ENCODE measurements around the gene MOB1A. TPM values are rescaled to one million over a fixed set of nuclear protein-coding genes. Genes with fewer than 3 reads are reported as not detected.
"Not testable (repeated sequence)": the region's sequence is repeated elsewhere in the genome, so short reads cannot be mapped to it uniquely, and the experiment has no call there.

Gene MOB1A
- total RNA-seq, 1 experiment from 2014 or later: 88.2 TPM

- Mint-ChIP-seq H3K27me3 (ENCODE audit: low read depth) (no peaks in the 10 kb centered on the region; the same call in none of the 2 replicates), H3K27ac (peak overlapping the region; percentile 98), H3K4me1 (peaks cover 30% of the 10 kb centered on the region), H3K9me3 (peaks cover 6% of the 10 kb centered on the region; the same call in 1 of the 2 replicates), H3K4me3 (no peak overlapping the region), H3K36me3 (no peaks in the 10 kb centered on the region)
- DNase-seq (ENCODE audit: low spot score) (peak; percentile 27), ATAC-seq (peak; percentile 76)
- POLR2A ChIA-PET: interaction anchor here (1.0 to 3.1 kb wide), 4 partner anchors 8 to 19 kb away, joined by 3 to 14 read pairs (median 4); partner anchors contain the start of genes MOB1A and MTHFD2
- CTCF ChIA-PET: interaction anchor here (0.7 to 1.7 kb wide), 6 partner anchors 10 to 62 kb away, joined by 3 to 9 read pairs (median 4); partner anchors contain the start of gene MOB1A
- TF ChIP-seq, protein P1, sequence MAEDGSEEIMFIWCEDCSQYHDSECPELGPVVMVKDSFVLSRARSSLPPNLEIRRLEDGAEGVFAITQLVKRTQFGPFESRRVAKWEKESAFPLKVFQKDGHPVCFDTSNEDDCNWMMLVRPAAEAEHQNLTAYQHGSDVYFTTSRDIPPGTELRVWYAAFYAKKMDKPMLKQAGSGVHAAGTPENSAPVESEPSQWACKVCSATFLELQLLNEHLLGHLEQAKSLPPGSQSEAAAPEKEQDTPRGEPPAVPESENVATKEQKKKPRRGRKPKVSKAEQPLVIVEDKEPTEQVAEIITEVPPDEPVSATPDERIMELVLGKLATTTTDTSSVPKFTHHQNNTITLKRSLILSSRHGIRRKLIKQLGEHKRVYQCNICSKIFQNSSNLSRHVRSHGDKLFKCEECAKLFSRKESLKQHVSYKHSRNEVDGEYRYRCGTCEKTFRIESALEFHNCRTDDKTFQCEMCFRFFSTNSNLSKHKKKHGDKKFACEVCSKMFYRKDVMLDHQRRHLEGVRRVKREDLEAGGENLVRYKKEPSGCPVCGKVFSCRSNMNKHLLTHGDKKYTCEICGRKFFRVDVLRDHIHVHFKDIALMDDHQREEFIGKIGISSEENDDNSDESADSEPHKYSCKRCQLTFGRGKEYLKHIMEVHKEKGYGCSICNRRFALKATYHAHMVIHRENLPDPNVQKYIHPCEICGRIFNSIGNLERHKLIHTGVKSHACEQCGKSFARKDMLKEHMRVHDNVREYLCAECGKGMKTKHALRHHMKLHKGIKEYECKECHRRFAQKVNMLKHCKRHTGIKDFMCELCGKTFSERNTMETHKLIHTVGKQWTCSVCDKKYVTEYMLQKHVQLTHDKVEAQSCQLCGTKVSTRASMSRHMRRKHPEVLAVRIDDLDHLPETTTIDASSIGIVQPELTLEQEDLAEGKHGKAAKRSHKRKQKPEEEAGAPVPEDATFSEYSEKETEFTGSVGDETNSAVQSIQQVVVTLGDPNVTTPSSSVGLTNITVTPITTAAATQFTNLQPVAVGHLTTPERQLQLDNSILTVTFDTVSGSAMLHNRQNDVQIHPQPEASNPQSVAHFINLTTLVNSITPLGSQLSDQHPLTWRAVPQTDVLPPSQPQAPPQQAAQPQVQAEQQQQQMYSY (CRISPR knock-in tag; IDR thresholded peaks at IDR 0.05): peak; percentile 48; the same call in 1 of the 2 replicates
- 0 out of 2 replicates have a peak, but pooled peaks have one; percentile 23 for TF ChIP-seq CREB1 (CRISPR knock-in tag; IDR thresholded peaks at IDR 0.05)
- TF ChIP-seq JAZF1 (CRISPR knock-in tag; IDR thresholded peaks at IDR 0.05): no peak
- no peak for TF ChIP-seq TEAD4 (CRISPR knock-in tag; IDR thresholded peaks at IDR 0.05)
- TF ChIP-seq, protein P2, sequence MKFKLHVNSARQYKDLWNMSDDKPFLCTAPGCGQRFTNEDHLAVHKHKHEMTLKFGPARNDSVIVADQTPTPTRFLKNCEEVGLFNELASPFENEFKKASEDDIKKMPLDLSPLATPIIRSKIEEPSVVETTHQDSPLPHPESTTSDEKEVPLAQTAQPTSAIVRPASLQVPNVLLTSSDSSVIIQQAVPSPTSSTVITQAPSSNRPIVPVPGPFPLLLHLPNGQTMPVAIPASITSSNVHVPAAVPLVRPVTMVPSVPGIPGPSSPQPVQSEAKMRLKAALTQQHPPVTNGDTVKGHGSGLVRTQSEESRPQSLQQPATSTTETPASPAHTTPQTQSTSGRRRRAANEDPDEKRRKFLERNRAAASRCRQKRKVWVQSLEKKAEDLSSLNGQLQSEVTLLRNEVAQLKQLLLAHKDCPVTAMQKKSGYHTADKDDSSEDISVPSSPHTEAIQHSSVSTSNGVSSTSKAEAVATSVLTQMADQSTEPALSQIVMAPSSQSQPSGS (CRISPR knock-in tag; IDR thresholded peaks at IDR 0.05; ENCODE audit: borderline replicate concordance, low read depth): no peak
- peak; percentile 94 for TF ChIP-seq ZNF121 (CRISPR knock-in tag; IDR thresholded peaks at IDR 0.05)
Measured at GRCh38 chr2:74188018-74188601, 9.4 kb upstream of the MOB1A start.

DNA sequence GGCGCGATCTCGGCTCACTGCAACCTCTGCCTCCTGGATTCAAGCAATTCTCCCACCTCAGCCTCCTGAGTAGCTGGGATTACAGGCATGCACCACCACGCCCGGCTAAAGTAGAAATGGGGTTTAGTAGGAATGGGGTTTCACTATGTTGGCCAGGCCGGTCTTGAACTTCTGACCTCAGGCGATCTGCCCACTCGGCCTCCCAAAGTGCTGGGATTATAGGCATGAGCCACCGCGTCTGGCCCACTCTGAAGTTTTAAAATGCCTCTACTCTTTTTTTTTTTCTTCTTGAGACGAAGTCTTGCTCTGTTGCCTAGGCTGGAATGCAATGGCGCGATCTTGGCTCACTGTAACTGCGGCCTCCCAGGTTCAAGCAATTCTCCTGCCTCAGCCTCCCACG is 8.0 kb upstream of the MOB1A start:
- H3K27me3 Mint-ChIP-seq (ENCODE audit: low read depth); H3K36me3 Mint-ChIP-seq; H3K27ac Mint-ChIP-seq; ATAC-seq; DNase-seq (ENCODE audit: low spot score); H3K4me3 Mint-ChIP-seq; CTCF ChIA-PET; H3K9me3 Mint-ChIP-seq: not testable (repeated sequence)
- POLR2A ChIA-PET: interaction anchor here (3.1 kb wide), 1 partner anchor 8 kb away, joined by 14 read pairs; the partner anchor contains the start of gene MOB1A
- peaks cover 19% of the 10 kb centered on the region for H3K4me1 Mint-ChIP-seq

- no peak for TF ChIP-seq CDX4 (CRISPR knock-in tag; IDR thresholded peaks at IDR 0.05; ENCODE audit: borderline replicate concordance)
- DNase-seq (ENCODE audit: low spot score): no peak
- Mint-ChIP-seq H3K4me3 (no peak overlapping the region), H3K4me1 (peaks cover 19% of the 10 kb centered on the region), H3K27ac (no peak overlapping the region), H3K36me3 (no peaks in the 10 kb centered on the region), H3K9me3 (no peaks in the 10 kb centered on the region), H3K27me3 (ENCODE audit: low read depth) (no peaks in the 10 kb centered on the region; the same call in none of the 2 replicates)
- CTCF ChIA-PET: interaction anchor here (1.8 kb wide), 1 partner anchor 47 kb away, joined by 5 read pairs; no protein-coding TSS in a partner anchor
- no peak for ATAC-seq
- POLR2A ChIA-PET: no interaction called here
Measured at GRCh38 chr2:74186038-74186437, 7.4 kb upstream of the MOB1A start.

- ChIA-PET POLR2A (no interaction called here), CTCF (no interaction called here)
- no peak for DNase-seq (ENCODE audit: low spot score)
- TF ChIP-seq PRRX2 (CRISPR knock-in tag; IDR thresholded peaks at IDR 0.05): no peak
- no peak for TF ChIP-seq E2F1 (CRISPR knock-in tag; IDR thresholded peaks at IDR 0.05)
- no peak for TF ChIP-seq AFF4 (CRISPR knock-in tag; IDR thresholded peaks at IDR 0.05; ENCODE audit: borderline replicate concordance)
- TF ChIP-seq, protein P3, sequence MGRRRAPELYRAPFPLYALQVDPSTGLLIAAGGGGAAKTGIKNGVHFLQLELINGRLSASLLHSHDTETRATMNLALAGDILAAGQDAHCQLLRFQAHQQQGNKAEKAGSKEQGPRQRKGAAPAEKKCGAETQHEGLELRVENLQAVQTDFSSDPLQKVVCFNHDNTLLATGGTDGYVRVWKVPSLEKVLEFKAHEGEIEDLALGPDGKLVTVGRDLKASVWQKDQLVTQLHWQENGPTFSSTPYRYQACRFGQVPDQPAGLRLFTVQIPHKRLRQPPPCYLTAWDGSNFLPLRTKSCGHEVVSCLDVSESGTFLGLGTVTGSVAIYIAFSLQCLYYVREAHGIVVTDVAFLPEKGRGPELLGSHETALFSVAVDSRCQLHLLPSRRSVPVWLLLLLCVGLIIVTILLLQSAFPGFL (CRISPR knock-in tag; IDR thresholded peaks at IDR 0.05; ENCODE audit: borderline replicate concordance): no peak
- H3K4me1 Mint-ChIP-seq: peaks cover 18% of the 10 kb centered on the region
- no peak overlapping the region for H3K4me3 Mint-ChIP-seq
- no peaks in the 10 kb centered on the region for H3K9me3 Mint-ChIP-seq
- no peaks in the 10 kb centered on the region for H3K36me3 Mint-ChIP-seq
- no peak for ATAC-seq
- no peaks in the 10 kb centered on the region; the same call in 1 of the 2 replicates for H3K27me3 Mint-ChIP-seq (ENCODE audit: low read depth)
- no peak overlapping the region for H3K27ac Mint-ChIP-seq
Measured at GRCh38 chr2:74183878-74184277, 5.2 kb upstream of the MOB1A start.
